Progenitor cell of endocrine pancreas (in vitro differentiated cells): ENCODE results near the gene TRIM38. TPM values are rescaled to one million over a fixed set of nuclear protein-coding genes. Genes with fewer than 3 reads are reported as not detected.

Source experiments
- DNase-seq: peaks from one replicate; pipeline ENCODE4 v3.0.0; 2021; ENCODE audit warnings: low spot score; ENCODE audit not compliant: unreplicated experiment
- H3K27ac Mint-ChIP-seq: 2 replicates; pipeline ENCODE4 v1.8.0; 2021; ENCODE audit warnings: mild to moderate bottlenecking, moderate library complexity, mixed read lengths
- H3K27me3 Mint-ChIP-seq: 2 replicates; pipeline ENCODE4 v1.8.0; 2021; ENCODE audit warnings: mixed read lengths
- H3K36me3 Mint-ChIP-seq: 2 replicates; pipeline ENCODE4 v1.8.0; 2022; ENCODE audit warnings: mixed read lengths; ENCODE audit not compliant: insufficient read depth
- H3K4me1 Mint-ChIP-seq: 2 replicates; pipeline ENCODE4 v1.8.0; 2021; ENCODE audit warnings: low read depth, mixed read lengths
- H3K4me3 Mint-ChIP-seq: 2 replicates; pipeline ENCODE4 v1.8.0; 2021; ENCODE audit warnings: low read depth, mild to moderate bottlenecking, moderate library complexity, mixed read lengths
- H3K9me3 Mint-ChIP-seq: 2 replicates; pipeline ENCODE4 v1.8.0; 2021; ENCODE audit warnings: low read depth, mixed read lengths
- total RNA-seq: library from RNA; stranded (reverse); gene quantifications from 2 replicates; pipeline ENCODE4 v1.2.1, GENCODE V29; 2021
- TF ChIP-seq, protein P1 (sequence below): fragments of 200-600 bp; sonication (generic); IDR thresholded peaks from one replicate; pipeline ENCODE4 v1.5.0; 2021; ENCODE audit warnings: antibody characterized with exemption, mild to moderate bottlenecking; ENCODE audit not compliant: unreplicated experiment

Gene TRIM38
- total RNA-seq, 1 donor from 2014 or later: 5.9 TPM

- H3K4me3 Mint-ChIP-seq: no peak overlapping the region
- DNase-seq: no peak
- no peaks in the 10 kb centered on the region for H3K36me3 Mint-ChIP-seq
- H3K27me3 Mint-ChIP-seq: peaks cover 11% of the 10 kb centered on the region
- no peak overlapping the region for H3K27ac Mint-ChIP-seq
- H3K4me1 Mint-ChIP-seq: peaks cover 19% of the 10 kb centered on the region
- TF ChIP-seq, protein P1, sequence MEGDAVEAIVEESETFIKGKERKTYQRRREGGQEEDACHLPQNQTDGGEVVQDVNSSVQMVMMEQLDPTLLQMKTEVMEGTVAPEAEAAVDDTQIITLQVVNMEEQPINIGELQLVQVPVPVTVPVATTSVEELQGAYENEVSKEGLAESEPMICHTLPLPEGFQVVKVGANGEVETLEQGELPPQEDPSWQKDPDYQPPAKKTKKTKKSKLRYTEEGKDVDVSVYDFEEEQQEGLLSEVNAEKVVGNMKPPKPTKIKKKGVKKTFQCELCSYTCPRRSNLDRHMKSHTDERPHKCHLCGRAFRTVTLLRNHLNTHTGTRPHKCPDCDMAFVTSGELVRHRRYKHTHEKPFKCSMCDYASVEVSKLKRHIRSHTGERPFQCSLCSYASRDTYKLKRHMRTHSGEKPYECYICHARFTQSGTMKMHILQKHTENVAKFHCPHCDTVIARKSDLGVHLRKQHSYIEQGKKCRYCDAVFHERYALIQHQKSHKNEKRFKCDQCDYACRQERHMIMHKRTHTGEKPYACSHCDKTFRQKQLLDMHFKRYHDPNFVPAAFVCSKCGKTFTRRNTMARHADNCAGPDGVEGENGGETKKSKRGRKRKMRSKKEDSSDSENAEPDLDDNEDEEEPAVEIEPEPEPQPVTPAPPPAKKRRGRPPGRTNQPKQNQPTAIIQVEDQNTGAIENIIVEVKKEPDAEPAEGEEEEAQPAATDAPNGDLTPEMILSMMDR: no peak
- no peaks in the 10 kb centered on the region for H3K9me3 Mint-ChIP-seq
Measured at GRCh38 chr6:25931411-25931709, 31.2 kb upstream of the TRIM38 start.

GRCh38 chr6:25934156-25934555 is 28.4 kb upstream of the TRIM38 start:
- no peak for DNase-seq
- no peaks in the 10 kb centered on the region for H3K36me3 Mint-ChIP-seq
- no peak overlapping the region for H3K4me3 Mint-ChIP-seq
- TF ChIP-seq, protein P1: no peak
- peaks cover 10% of the 10 kb centered on the region for H3K4me1 Mint-ChIP-seq
- H3K27me3 Mint-ChIP-seq: peaks cover 12% of the 10 kb centered on the region
- no peaks in the 10 kb centered on the region for H3K9me3 Mint-ChIP-seq
- no peak overlapping the region for H3K27ac Mint-ChIP-seq

DNA sequence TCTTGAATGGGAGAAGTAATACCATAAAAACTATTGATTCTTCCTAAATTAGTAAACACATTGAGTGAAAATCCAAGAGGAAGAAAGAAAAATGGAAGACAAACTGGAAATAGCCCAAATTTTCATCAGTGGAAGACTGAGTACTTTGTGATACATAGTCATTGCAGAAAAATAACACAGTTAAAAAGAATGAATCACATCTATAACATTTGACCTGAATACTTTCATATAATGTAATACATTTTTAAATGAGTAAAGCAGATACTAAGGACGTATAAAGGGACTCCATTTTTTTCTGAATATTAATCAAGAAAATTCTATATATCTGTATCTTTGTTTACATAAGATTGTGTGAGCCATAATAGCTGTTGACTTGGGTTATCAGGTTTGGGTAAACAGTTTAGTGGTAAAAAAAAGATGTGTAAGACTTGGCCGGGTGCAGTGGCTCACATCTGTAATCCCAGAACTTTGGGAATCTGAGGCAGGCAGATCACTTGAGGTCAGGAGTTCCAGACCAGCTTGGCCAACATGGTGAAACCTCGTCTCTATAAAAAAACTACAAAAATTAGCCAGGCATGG is 27.8 kb upstream of the TRIM38 start:
- H3K9me3 Mint-ChIP-seq: no peaks in the 10 kb centered on the region
- H3K27me3 Mint-ChIP-seq: peaks cover 12% of the 10 kb centered on the region
- no peaks in the 10 kb centered on the region for H3K36me3 Mint-ChIP-seq
- peaks cover 9% of the 10 kb centered on the region for H3K4me1 Mint-ChIP-seq
- DNase-seq: no peak
- no peak overlapping the region for H3K4me3 Mint-ChIP-seq
- no peak overlapping the region for H3K27ac Mint-ChIP-seq
- TF ChIP-seq, protein P1: no peak

DNA sequence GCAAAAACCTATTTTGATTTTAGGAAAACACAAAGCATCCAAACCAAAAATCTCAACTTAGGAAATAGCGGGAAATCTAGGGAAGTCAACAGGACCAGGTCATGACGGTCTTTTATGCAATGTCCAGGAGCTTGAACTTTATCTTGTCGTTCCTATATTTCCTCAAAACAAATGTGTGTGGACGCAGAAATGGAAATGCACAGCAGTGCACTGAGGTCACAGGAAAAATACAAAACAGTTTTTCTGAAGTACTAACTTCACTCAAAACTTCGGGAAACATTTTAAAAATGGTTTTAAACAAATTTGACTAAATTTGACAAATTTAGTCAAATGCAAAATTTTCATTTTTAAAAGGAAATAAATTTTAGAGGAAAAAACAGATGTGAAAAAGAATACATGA is 26.6 kb upstream of the TRIM38 start:
- Mint-ChIP-seq H3K27me3 (peaks cover 8% of the 10 kb centered on the region), H3K4me1 (peaks cover 8% of the 10 kb centered on the region), H3K9me3 (no peaks in the 10 kb centered on the region), H3K36me3 (no peaks in the 10 kb centered on the region), H3K4me3 (no peak overlapping the region), H3K27ac (no peak overlapping the region)
- no peak for DNase-seq
- TF ChIP-seq, protein P1: no peak

DNA sequence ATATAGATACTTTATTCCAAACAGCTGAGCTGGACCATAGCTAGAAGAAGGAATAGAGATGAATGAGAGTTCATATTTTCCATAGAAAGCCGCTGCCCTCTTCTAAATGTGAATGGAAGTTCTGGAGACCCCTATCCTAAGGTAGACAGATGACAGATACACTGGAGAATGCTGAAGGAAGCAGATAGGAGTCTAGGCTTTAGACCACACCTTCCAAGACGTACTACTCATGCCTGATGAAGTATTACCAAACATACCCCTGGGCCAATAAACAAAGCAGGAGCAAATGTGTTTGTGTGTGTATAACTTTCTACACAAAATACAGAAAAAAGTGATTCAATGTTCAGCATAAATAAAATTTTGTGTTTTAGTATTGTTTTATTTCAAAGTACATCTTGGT is 23.0 kb upstream of the TRIM38 start:
- Mint-ChIP-seq H3K36me3 (no peaks in the 10 kb centered on the region), H3K9me3 (no peaks in the 10 kb centered on the region), H3K4me3 (no peak overlapping the region), H3K4me1 (peaks cover 3% of the 10 kb centered on the region), H3K27me3 (peaks cover 6% of the 10 kb centered on the region), H3K27ac (no peak overlapping the region)
- TF ChIP-seq, protein P1: no peak
- no peak for DNase-seq
